ENCODE measurements around the gene PIP5K1B.

GRCh38 chr9:68711281-68711680, 6.2 kb downstream of the PIP5K1B start:
- TF ChIP-seq CTCF (IDR thresholded peaks at IDR 0.05; ENCODE audit: insufficient read depth, low read depth, low read length) (no peak), EZH2 (IDR thresholded peaks at IDR 0.05; ENCODE audit: insufficient read depth, low read length) (no peak)

Data from astrocyte (in vitro differentiated cells and primary cell).